Stomach (tissue), 9 donors: Measurements from ENCODE around the gene BPIFB3. TPM values are rescaled to one million over a fixed set of nuclear protein-coding genes. Genes with fewer than 3 reads are reported as not detected.
A peak's percentile ranks its signal among the peaks of the same experiment; 100 is the strongest.
"Not testable (repeated sequence)": the region's sequence is repeated elsewhere in the genome, so short reads cannot be mapped to it uniquely, and the experiment has no call there.

Source experiments
- DNase-seq, 2 donors: peaks; one replicate each; pipeline versions ENCODE4 v3.0.0 to v3.0.0-alpha.2; 2013 to 2019
- H3K27ac ChIP-seq, 5 donors: fragments of 200-600 bp in 4 of 5; sonication (generic) in 4 of 5; one replicate each; pipeline ENCODE4 v1.5.1; 2013 to 2019; ENCODE audit warnings: mild to moderate bottlenecking in 1 of 5, moderate library complexity in 1 of 5
- H3K27me3 ChIP-seq, 3 donors: fragments of 200-600 bp; sonication (generic); one replicate each; pipeline ENCODE4 v1.5.1; 2017 to 2019; ENCODE audit warnings: mixed run types in 1 of 3
- H3K36me3 ChIP-seq, 4 donors: fragments of 200-600 bp; sonication (generic); 1 replicate in 3 of 4; 2 replicates in 1 of 4; pipeline ENCODE4 v1.5.1; 2016 to 2019
- H3K4me1 ChIP-seq, 4 donors: fragments of 200-600 bp; sonication (generic); one replicate each; pipeline ENCODE4 v1.5.1; 2016 to 2019
- H3K4me3 ChIP-seq, 4 donors: fragments of 200-600 bp; sonication (generic) in 3 of 4; one replicate each; pipeline ENCODE4 v1.5.1; 2016 to 2019; ENCODE audit warnings: mild to moderate bottlenecking in 1 of 4
- H3K9me3 ChIP-seq, 4 donors: fragments of 200-600 bp; sonication (generic); one replicate each; pipeline ENCODE4 v1.5.1; 2016 to 2019
- EP300 ChIP-seq: sonication (generic); formaldehyde crosslinking; IDR thresholded peaks from one replicate; pipeline ENCODE4 v1.6.1; 2017; ENCODE audit warnings: antibody characterized with exemption
- POLR2A ChIP-seq, 4 donors: fragments of 450-650 bp; IDR thresholded peaks; one replicate each; pipeline ENCODE4 v1.6.1; 2016; ENCODE audit warnings: antibody characterized with exemption in 4 of 4, control low read depth in 2 of 4, mild to moderate bottlenecking in 1 of 4, moderate library complexity in 1 of 4
- POLR2AphosphoS5 ChIP-seq, 3 donors: sonication (generic); formaldehyde crosslinking; IDR thresholded peaks; one replicate each; pipeline ENCODE4 v1.6.1; 2016; ENCODE audit warnings: antibody characterized with exemption in 3 of 3
- WGBS, 5 donors: extraction: QIAGEN DNeasy Blood & Tissue Kit in 3 of 5; methylation state at CpG; one replicate each; pipeline versions ENCODE4 v1.1.5 to v1.1.7; 2013 to 2018; 5-methylcytosine and 5-hydroxymethylcytosine counted together
- intact Hi-C: fragments of 100-400 bp; cut with DNase I; formaldehyde crosslinking; loops from one replicate; pipeline ENCODE4 v1.15.1; 2023; ENCODE audit warnings: low total_unique reads
- polyA plus RNA-seq, 3 donors: library from polyadenylated mRNA; stranded (reverse); fragments of 200-250 nt; gene quantifications; one replicate each; pipeline ENCODE4 v1.2.3, GENCODE V29; 2013
- total RNA-seq, 5 donors: library from RNA; depleted of rRNA; stranded (reverse); fragments of >200 nt; gene quantifications; one replicate each; pipeline versions ENCODE4 v1.1.0 to v1.2.3, GENCODE V29; 2014 to 2016
- TF ChIP-seq, protein P1 (sequence below), 7 experiments: fragments of 450-650 bp in 4 of 7; fragments of 200-600 bp in 3 of 7; sonication (generic) in 3 of 7; IDR thresholded peaks; one replicate each; pipeline ENCODE4 v1.5.1; 2016 to 2019; ENCODE audit warnings: antibody characterized with exemption in 7 of 7, control low read depth in 2 of 7, mild to moderate bottlenecking in 1 of 7
- donor health status: healthy with polysubstance abuse.
- donor health status: Bipolar disorder and iron deficiency.
- donor health status: healthy.

The BPIFB3 gene
- total and polyA plus RNA-seq, 8 donors, result not detected

DNA sequence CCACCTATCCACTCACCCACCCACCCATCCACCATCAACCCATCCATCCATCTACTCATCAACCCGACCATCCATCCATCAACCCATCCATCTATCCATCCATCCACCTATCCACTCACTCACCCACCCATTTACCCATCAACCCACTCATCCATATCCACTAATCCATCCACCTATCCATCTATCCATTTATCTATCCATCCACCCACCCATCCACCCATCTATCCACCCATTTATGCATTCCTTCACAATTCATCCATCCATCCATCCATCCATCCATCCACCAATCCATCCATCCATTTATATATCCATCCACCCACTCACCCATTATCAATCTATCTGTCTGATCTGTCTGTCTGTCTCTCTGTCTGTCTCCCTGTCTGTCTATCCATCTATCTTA lies 39.9 kb downstream of the BPIFB3 start:
- intact Hi-C loops, result loop anchor here (10.0 kb wide), 1 partner anchor 121 kb away; the partner anchor contains the start of gene BPIFA3
- Histone ChIP-seq H3K4me1 (peaks cover 0 to 10% (median 0%) of the 10 kb centered on the region in 4 donors), H3K36me3 (no peaks in the 10 kb centered on the region), H3K4me3 (no peak overlapping the region), H3K27ac (no peak overlapping the region), H3K27me3 (peaks cover 0 to 8% (median 0%) of the 10 kb centered on the region in 3 donors), H3K9me3 (no peaks in the 10 kb centered on the region)
- TF ChIP-seq EP300 (no peak), POLR2A (IDR thresholded peaks at IDR 0.05) (no peak), POLR2AphosphoS5 (IDR thresholded peaks at IDR 0.05) (no peak)
- TF ChIP-seq, protein P1, sequence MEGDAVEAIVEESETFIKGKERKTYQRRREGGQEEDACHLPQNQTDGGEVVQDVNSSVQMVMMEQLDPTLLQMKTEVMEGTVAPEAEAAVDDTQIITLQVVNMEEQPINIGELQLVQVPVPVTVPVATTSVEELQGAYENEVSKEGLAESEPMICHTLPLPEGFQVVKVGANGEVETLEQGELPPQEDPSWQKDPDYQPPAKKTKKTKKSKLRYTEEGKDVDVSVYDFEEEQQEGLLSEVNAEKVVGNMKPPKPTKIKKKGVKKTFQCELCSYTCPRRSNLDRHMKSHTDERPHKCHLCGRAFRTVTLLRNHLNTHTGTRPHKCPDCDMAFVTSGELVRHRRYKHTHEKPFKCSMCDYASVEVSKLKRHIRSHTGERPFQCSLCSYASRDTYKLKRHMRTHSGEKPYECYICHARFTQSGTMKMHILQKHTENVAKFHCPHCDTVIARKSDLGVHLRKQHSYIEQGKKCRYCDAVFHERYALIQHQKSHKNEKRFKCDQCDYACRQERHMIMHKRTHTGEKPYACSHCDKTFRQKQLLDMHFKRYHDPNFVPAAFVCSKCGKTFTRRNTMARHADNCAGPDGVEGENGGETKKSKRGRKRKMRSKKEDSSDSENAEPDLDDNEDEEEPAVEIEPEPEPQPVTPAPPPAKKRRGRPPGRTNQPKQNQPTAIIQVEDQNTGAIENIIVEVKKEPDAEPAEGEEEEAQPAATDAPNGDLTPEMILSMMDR (IDR thresholded peaks at IDR 0.05), result no peak
- WGBS, 5 donors, result 0 to 65% (median 56%) methylated on average over 1 of the region's 1 CpG
- DNase-seq, result no peak

DNA sequence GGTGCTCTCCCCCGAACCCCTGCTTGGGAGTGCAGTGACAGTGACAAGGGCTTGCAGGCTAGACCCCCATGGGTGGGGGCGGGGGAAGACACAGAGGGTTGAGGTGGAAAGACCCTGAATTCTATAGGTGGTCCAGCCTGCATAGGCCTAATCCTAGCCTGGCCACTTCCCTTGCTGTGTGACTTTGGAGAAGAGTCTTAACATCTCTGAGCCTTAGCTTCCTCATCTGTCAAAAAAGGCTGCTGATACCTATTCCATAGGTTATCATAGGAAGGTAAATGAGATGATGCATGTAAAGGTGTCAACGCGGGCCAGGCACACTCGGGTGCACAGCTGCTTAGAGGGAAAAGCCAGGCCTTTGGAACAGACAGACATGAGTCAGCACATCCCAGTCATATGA lies 41.5 kb downstream of the BPIFB3 start:
- H3K4me1 ChIP-seq, result peaks cover 0 to 10% (median 0%) of the 10 kb centered on the region in 4 donors
- no peaks in the 10 kb centered on the region for H3K36me3 ChIP-seq
- no peak overlapping the region for H3K4me3 ChIP-seq
- 82 to 93% (median 90%) methylated on average over 5 of the region's 5 CpGs for WGBS, 5 donors
- no peaks in the 10 kb centered on the region for H3K27me3 ChIP-seq
- no peak overlapping the region for H3K27ac ChIP-seq
- DNase-seq, result no peak
- intact Hi-C loops, result loop anchor here (5.0 to 10.0 kb wide), 2 partner anchors 120 to 193 kb away; partner anchors contain the start of gene BPIFA3
- TF ChIP-seq EP300 (no peak), POLR2A (IDR thresholded peaks at IDR 0.05) (no peak)
- no peaks in the 10 kb centered on the region for H3K9me3 ChIP-seq

DNA sequence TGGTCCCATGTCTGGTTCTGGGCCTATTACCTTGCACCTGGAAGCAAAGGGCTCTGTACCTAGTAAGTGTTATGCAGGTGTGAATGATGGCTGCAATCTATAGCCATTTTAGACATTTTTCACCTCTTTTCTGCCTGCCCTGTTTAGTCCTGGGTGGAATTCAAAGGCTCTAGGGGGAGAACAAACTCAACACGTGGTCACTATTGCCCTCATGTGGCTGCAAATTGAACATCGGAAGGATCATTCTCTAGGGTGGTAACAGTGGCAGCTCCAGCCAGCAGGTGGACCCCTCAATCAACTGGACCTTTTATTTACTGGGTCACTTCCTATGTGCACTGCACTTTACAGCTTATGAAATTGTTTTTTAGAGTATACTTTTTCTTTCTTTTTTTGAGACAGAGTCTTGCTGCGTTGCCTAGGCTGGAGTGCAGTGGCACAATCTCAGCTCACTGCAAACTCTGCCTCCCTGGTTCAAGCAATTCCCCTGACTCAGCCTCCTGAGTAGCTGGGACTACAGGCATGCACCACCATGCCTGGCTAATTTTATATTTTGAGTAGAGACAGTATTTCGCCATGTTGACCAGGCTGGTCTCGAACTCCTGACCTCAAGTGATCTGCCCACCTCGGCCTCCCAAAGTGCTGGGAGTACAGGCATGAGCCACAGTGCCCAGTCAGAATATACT lies 42.3 kb downstream of the BPIFB3 start:
- 36 to 48% (median 40%) methylated on average over 6 of the region's 6 CpGs for WGBS, 5 donors
- TF ChIP-seq, protein P1 (IDR thresholded peaks at IDR 0.05), result peak in 5 of 7 experiments; percentile 42 to 92 (median 75)
- H3K36me3 ChIP-seq, H3K27ac ChIP-seq, H3K4me3 ChIP-seq, H3K4me1 ChIP-seq, H3K9me3 ChIP-seq, H3K27me3 ChIP-seq: not testable (repeated sequence)
- intact Hi-C loops, result loop anchor here (5.0 to 10.0 kb wide), 2 partner anchors 119 to 194 kb away; partner anchors contain the start of gene BPIFA3
- DNase-seq, result peak; percentile 71 to 84

DNA sequence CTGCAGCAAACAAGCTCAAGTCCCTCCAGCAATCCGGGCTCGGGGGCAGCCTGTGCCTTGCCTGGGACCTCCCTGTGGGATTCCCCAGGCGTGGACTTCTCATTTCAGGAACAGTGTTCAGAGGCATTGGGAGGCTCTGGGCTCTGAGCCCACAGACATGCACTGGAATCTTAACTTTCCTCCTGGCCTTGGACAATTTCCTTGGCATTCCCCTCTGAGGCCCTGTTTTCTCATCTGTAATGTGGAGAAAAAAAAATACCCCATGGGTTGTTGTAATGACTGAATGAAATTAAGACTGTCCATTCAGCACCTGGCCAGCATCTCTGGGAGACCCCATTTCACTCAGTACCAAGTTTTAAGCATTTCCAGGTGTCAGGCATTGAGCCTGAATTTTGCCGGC lies 43.3 kb downstream of the BPIFB3 start:
- Histone ChIP-seq H3K4me1 (peaks cover 0 to 10% (median 0%) of the 10 kb centered on the region in 4 donors), H3K27ac (no peak overlapping the region), H3K9me3 (no peaks in the 10 kb centered on the region), H3K27me3 (no peaks in the 10 kb centered on the region), H3K36me3 (no peaks in the 10 kb centered on the region), H3K4me3 (no peak overlapping the region)
- DNase-seq, result peak in 1 of 2 donors; percentile 28
- no peak for TF ChIP-seq POLR2A (IDR thresholded peaks at IDR 0.05)
- TF ChIP-seq, protein P1 (IDR thresholded peaks at IDR 0.05), result no peak
- no peak for TF ChIP-seq EP300
- TF ChIP-seq POLR2AphosphoS5 (IDR thresholded peaks at IDR 0.05), result no peak
- 48 to 67% (median 52%) methylated on average over 4 of the region's 4 CpGs for WGBS, 5 donors
- intact Hi-C loops, result loop anchor here (5.0 to 10.0 kb wide), 2 partner anchors 118 to 195 kb away; partner anchors contain the start of gene BPIFA3
